ENCODE data around the gene TAB3. TPM values are rescaled to one million over a fixed set of nuclear protein-coding genes. Genes with fewer than 3 reads are reported as not detected.

TAB3 gene
- total RNA-seq, 3 donors from 2014 or later = 18.1 to 22.0 (median 19.3) TPM

DNA sequence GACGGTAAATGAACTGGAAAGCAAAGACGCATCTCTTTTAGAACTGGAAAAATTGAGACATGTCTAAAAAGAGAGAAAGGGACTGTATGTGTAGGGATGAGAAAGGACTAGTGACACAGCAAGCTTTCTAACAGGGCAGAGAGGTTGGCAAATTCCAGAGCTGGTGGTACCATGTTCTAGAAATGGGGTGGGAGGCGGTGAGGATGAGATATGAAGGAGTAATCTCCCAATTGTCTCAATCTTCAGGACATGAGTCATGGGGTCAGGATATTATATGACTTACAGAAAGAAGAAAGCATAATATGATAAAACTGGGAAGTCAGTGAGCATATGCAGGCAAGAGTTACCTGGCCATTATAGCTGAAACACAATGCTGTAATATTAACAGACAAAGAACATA lies 14.2 kb downstream of the TAB3 start:
- peaks cover 34% of the 10 kb centered on the region for H3K4me1 Mint-ChIP-seq (ENCODE audit: low read depth)

DNA sequence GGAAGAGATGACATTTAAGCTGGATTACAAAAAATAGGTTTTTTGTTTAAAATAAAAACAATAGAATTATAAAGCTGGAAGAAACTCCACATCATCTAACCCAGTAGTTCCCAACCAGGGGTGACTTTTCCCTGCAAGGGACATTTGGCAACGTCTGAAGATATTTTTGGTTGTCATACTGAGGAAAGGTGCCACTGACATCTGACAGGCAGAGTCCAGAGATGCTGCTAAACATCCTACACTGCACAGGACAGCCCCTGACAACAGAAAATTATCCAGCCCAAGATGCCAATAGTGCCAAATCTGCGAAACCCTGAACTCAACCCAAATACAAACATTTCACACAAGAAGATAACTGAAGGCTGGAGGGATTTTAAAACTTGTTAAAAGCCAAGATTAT lies 18.5 kb downstream of the TAB3 start:
- ATAC-seq = no peak
- no peaks in the 10 kb centered on the region for H3K36me3 Mint-ChIP-seq (ENCODE audit: insufficient read depth)
- no peak for DNase-seq
- H3K4me3 Mint-ChIP-seq = no peak overlapping the region
- H3K9me3 Mint-ChIP-seq = no peaks in the 10 kb centered on the region
- no peaks in the 10 kb centered on the region for H3K27me3 Mint-ChIP-seq (ENCODE audit: low read depth)
- H3K4me1 Mint-ChIP-seq (ENCODE audit: low read depth) = peaks cover 12% of the 10 kb centered on the region

More for the DNA sequence above, 14.2 kb downstream of the TAB3 start:
- ATAC-seq (no peak), DNase-seq (no peak)
- Mint-ChIP-seq H3K4me3 (no peak overlapping the region), H3K27me3 (ENCODE audit: low read depth) (no peaks in the 10 kb centered on the region), H3K9me3 (no peaks in the 10 kb centered on the region), H3K36me3 (ENCODE audit: insufficient read depth) (no peaks in the 10 kb centered on the region)

DNA sequence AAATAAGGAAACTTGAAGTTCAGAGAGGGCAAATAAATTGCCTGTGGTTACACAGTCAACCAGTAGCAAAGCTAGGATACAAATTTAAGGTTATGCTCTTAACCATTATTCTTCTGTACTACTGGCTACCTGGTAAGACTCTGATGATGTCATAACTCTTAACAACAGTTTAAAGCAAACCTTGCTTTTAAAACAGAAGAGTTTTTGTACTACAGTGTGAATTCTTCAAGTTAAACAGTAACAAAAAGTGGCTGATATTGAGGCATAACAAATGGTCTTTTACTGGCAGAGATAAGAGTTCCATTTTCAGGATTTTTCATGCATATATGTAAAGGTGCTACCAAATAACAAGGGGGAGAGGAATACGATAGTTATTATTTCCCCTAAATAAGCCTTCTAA lies 23.4 kb downstream of the TAB3 start:
- H3K27me3 Mint-ChIP-seq (ENCODE audit: low read depth) = no peaks in the 10 kb centered on the region
- no peak for ATAC-seq

DNA sequence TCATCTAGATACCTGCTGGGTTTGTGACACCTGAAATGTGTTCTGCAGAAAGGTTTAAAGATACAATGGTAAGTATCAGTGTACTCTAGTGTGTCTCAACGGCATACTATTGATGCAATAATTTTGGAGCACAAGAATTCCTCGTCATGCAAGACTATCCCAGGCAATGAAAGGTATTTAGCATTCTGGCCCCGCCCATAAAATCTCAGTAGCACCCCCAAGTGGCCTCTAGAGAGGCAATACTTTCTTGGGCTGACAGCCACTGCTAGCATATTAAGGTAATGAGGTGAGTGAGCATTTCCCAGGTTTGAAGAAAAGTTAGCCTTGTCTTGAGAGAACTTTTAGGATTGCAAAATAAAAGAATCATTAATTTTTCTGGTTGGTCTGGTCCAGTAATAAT lies 24.0 kb downstream of the TAB3 start:
- H3K4me1 Mint-ChIP-seq (ENCODE audit: low read depth) = peaks cover 2% of the 10 kb centered on the region
- ATAC-seq (no peak), DNase-seq (no peak)
- H3K4me3 Mint-ChIP-seq = no peak overlapping the region
- H3K27me3 Mint-ChIP-seq (ENCODE audit: low read depth) = no peaks in the 10 kb centered on the region
- H3K9me3 Mint-ChIP-seq = no peaks in the 10 kb centered on the region
- H3K36me3 Mint-ChIP-seq (ENCODE audit: insufficient read depth) = peaks cover 6% of the 10 kb centered on the region

More for the DNA sequence above, 23.4 kb downstream of the TAB3 start:
- Mint-ChIP-seq H3K4me3 (no peak overlapping the region), H3K4me1 (ENCODE audit: low read depth) (peaks cover 2% of the 10 kb centered on the region), H3K9me3 (no peaks in the 10 kb centered on the region), H3K36me3 (ENCODE audit: insufficient read depth) (peaks cover 5% of the 10 kb centered on the region)
- DNase-seq = no peak

DNA sequence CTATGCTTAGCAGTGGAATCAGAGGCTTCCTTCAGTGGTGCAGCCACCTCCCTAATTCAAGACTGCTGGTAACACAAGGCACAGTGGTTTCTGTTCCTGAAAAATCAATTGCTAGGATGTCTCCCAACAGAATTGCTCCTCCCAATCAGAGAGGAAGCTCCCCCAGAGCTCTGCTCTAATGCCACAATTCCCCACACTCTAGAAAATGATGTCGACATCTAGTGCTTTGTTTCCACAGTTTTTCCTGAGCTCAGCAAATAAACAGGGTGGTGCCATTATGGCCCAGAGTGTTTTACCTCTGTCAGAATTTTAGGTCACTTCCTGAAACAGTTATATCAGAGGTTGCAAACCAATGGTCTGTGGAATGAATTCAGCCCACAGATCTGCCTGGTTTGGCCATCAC lies 24.7 kb downstream of the TAB3 start:
- no peaks in the 10 kb centered on the region for H3K9me3 Mint-ChIP-seq
- DNase-seq (no peak), ATAC-seq (no peak)
- H3K4me3 Mint-ChIP-seq = no peak overlapping the region
- H3K27me3 Mint-ChIP-seq (ENCODE audit: low read depth) = no peaks in the 10 kb centered on the region
- peaks cover 11% of the 10 kb centered on the region for H3K36me3 Mint-ChIP-seq (ENCODE audit: insufficient read depth)
- H3K4me1 Mint-ChIP-seq (ENCODE audit: low read depth) = peaks cover 2% of the 10 kb centered on the region

DNA sequence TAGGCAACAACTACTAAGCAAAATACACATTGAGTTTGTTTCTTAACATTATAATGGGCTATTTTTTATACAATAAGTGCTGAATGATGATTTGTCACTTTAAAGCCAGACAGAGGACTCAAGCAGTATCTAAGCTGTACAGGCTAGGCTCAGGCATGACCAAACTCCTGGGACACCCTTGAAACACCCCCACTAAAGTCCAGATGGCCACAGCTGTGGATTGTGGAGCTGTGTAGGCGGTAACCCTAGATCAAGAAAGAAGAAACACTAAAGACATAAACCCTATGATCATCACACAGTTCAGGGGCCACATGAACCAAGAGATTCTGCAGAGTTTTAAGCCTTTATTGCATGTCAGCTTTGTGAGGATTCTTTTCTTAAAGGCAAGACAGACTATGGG lies 25.1 kb downstream of the TAB3 start:
- peaks cover 2% of the 10 kb centered on the region for H3K4me1 Mint-ChIP-seq (ENCODE audit: low read depth)
- no peaks in the 10 kb centered on the region for H3K9me3 Mint-ChIP-seq
- peaks cover 11% of the 10 kb centered on the region for H3K36me3 Mint-ChIP-seq (ENCODE audit: insufficient read depth)
- DNase-seq = no peak
- ATAC-seq = no peak
- no peaks in the 10 kb centered on the region for H3K27me3 Mint-ChIP-seq (ENCODE audit: low read depth)
- H3K4me3 Mint-ChIP-seq = no peak overlapping the region

DNA sequence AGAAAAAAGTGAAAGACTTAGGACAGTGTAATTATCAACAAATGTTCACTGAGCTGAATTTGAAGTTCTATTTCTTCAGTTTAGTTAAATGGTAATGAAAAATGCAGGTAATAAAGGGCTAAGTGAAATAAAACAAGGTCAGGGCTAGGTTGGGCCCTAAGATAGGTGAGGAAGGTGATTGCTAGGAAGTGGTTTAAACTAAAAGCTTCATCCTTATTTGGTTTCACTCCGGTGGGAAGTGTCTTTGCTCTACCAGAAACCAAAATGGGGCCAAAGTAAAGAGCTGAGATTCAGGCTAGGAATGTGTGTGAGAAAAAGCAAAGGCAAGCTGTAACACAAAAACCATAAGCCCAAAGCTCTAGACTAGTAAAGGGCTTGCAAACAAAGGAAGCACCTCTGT lies 31.0 kb downstream of the TAB3 start:
- DNase-seq = no peak
- H3K9me3 Mint-ChIP-seq = no peaks in the 10 kb centered on the region
- peaks cover 23% of the 10 kb centered on the region for H3K36me3 Mint-ChIP-seq (ENCODE audit: insufficient read depth)

DNA sequence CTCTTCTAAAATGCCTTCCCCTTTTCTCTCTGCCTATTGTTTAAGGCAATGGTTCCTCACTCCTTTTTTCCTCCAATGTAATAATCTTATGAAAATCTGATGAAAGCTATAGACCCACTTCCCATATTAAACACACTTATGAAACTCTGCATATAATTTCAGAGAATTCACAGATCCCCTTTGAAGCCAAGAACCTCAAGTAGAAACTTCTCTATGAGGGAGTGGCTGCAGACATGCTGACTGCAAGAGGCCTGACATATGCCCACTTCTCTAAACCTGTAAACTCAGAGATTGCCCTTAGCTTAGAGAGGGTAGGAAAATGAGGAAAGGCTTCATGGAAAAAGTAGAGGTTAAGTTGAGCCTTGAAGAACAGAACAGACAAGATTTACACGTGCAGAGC lies 37.6 kb downstream of the TAB3 start:
- no peak for DNase-seq
- ATAC-seq = no peak
- Mint-ChIP-seq H3K4me1 (ENCODE audit: low read depth) (no peaks in the 10 kb centered on the region), H3K9me3 (no peaks in the 10 kb centered on the region), H3K36me3 (ENCODE audit: insufficient read depth) (peaks cover 30% of the 10 kb centered on the region), H3K4me3 (no peak overlapping the region), H3K27me3 (ENCODE audit: low read depth) (no peaks in the 10 kb centered on the region)

More for the DNA sequence above, 31.0 kb downstream of the TAB3 start:
- ATAC-seq = no peak
- no peaks in the 10 kb centered on the region for H3K4me1 Mint-ChIP-seq (ENCODE audit: low read depth)
- no peak overlapping the region for H3K4me3 Mint-ChIP-seq
- no peaks in the 10 kb centered on the region for H3K27me3 Mint-ChIP-seq (ENCODE audit: low read depth)

DNA sequence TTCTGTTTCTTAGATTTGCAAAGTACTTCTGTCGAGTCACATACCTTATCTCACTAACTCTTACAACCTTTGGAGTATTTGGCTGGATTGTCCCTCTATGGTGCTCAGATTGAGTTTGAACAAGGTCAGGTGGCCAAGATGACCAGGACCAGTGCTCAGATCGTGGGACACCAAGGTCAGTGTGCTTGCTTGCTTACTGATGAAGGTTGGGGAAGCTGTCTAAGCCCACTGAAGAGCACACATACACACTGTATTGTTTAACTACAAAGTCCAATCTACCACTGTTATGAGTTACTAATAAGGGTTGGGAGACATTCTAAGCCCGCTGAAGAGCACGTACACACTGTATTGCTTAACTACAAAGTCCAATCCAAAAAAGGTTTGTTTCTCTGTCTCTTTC lies 53.7 kb downstream of the TAB3 start:
- ATAC-seq (no peak), DNase-seq (no peak)
- Mint-ChIP-seq H3K27me3 (ENCODE audit: low read depth) (no peaks in the 10 kb centered on the region), H3K4me1 (ENCODE audit: low read depth) (peaks cover 19% of the 10 kb centered on the region), H3K9me3 (no peaks in the 10 kb centered on the region), H3K4me3 (no peak overlapping the region), H3K36me3 (ENCODE audit: insufficient read depth) (peaks cover 15% of the 10 kb centered on the region)

DNA sequence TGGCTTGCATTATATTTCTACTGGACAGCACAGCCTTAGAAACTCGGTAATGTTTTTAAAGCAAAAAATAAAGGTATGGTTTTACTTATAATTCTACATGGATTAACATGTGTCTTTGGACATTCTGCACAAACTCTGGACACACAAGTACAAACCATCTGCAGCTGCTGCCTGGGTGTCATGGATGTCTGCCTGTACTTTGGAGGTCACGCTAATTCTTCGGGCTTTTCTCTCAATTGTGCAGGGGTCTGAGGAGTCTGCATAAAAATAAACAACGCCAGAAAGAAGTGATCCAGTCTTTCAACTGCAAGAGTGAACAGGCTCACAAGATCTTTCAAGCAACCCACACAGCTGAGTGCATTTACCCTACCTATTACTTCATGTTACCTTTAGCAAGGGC lies 55.2 kb downstream of the TAB3 start:
- no peak for DNase-seq
- Mint-ChIP-seq H3K9me3 (no peaks in the 10 kb centered on the region), H3K4me1 (ENCODE audit: low read depth) (peaks cover 26% of the 10 kb centered on the region), H3K4me3 (no peak overlapping the region), H3K36me3 (ENCODE audit: insufficient read depth) (peaks cover 7% of the 10 kb centered on the region), H3K27me3 (ENCODE audit: low read depth) (no peaks in the 10 kb centered on the region)
- no peak for ATAC-seq

DNA sequence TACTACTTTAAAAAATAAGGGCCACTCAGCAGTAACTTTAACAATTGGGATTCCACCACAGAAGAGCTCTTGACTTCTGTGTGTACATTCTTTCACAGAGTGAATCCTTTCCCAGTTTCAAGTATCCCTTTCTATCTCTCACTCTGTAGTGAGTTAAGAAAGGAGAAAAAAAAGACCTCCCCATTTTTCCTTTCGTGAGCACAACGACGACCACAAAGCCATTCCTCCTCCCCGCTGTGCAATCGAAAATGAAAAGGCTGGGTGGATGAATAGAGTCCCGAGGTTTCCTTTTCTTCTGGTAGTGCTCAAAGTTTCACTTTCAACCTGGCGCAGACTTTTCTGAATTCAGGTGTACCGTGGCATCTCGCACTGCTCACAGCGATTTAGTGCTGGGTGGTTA lies 58.0 kb downstream of the TAB3 start:
- Mint-ChIP-seq H3K36me3 (ENCODE audit: insufficient read depth) (peaks cover 3% of the 10 kb centered on the region), H3K9me3 (no peaks in the 10 kb centered on the region)
- peak; percentile 85 to 91 for ATAC-seq

DNA sequence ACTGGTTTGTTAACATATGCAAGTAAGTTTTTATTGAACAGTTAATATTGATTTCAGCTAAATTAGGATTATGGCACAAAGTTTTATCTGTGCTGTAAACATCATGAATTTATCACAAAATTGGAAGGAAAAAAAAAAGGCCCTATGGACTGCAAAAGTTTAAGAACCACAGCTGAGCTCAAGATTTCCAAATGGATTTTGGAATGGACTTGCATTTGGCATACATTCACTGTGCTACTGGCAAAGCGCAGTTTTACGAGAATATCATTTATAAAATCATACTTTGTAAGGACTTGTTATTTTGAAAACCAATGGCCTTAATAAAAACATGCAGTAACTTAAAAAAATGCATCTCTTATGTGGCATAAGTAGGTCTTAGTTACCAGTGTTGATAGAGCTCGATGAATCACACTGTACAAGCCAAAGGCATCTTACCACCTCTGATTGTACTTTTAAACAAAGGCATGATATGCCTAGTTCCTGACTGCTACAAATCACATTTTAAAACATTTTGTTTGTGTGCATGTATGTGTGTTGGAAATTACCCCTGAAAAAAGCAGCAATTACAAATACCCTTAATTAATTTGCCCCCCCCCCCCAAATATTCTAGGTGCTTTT lies 58.6 kb downstream of the TAB3 start:
- ATAC-seq (no peak), DNase-seq (no peak)
- H3K4me3 Mint-ChIP-seq = no peak overlapping the region
- H3K27me3 Mint-ChIP-seq (ENCODE audit: low read depth) = no peaks in the 10 kb centered on the region
- peaks cover 3% of the 10 kb centered on the region for H3K36me3 Mint-ChIP-seq (ENCODE audit: insufficient read depth)
- no peaks in the 10 kb centered on the region for H3K9me3 Mint-ChIP-seq
- H3K4me1 Mint-ChIP-seq (ENCODE audit: low read depth) = peaks cover 37% of the 10 kb centered on the region

More for the DNA sequence above, 58.0 kb downstream of the TAB3 start:
- peaks cover 32% of the 10 kb centered on the region for H3K4me1 Mint-ChIP-seq (ENCODE audit: low read depth)
- H3K4me3 Mint-ChIP-seq = peak overlapping the region; percentile 68
- no peak for DNase-seq
- no peaks in the 10 kb centered on the region for H3K27me3 Mint-ChIP-seq (ENCODE audit: low read depth)

DNA sequence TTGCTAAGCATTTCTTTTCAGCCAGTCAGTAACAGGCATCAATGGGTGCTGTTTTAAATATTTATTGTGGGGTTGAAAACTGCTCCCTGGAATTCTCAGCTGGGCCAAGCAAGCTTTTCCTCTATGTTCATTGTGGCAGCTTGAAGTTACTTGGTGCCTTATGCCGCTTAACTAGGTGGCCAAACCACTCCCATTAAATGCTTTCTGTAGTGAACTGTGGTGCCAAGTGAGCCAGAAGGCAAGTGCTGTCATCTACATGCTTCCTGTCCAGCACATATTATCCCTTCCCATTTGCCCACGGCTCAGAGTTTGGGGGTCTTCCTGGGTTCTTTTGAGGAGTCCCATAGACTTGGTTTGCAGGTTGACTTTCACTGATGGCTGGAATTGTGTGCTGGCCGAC lies 64.8 kb downstream of the TAB3 start:
- DNase-seq = no peak
- H3K27me3 Mint-ChIP-seq (ENCODE audit: low read depth) = no peaks in the 10 kb centered on the region
- peaks cover 25% of the 10 kb centered on the region for H3K4me1 Mint-ChIP-seq (ENCODE audit: low read depth)
- ATAC-seq = no peak
- no peak overlapping the region for H3K4me3 Mint-ChIP-seq
- no peaks in the 10 kb centered on the region for H3K9me3 Mint-ChIP-seq
- no peaks in the 10 kb centered on the region for H3K36me3 Mint-ChIP-seq (ENCODE audit: insufficient read depth)

DNA sequence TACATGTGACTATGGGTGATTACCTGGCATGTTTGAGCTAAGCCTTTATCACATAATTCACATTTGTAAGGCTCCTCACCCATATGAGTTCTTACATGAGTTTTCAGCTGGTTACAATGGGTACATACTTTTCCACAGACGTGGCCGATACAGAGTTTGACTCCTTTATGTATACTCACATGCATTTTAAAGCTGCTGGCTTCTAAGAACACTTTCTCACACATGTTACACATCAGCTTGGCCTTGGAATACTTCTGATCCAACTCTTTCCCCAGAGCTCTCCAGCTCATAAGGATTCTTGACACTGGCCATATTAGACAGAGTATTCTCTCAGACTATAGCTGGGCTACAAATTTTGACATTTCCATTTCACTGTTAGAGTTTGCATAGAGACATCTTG lies 66.3 kb downstream of the TAB3 start:
- Mint-ChIP-seq H3K36me3 (ENCODE audit: insufficient read depth) (no peaks in the 10 kb centered on the region), H3K9me3 (no peaks in the 10 kb centered on the region), H3K27me3 (ENCODE audit: low read depth) (no peaks in the 10 kb centered on the region), H3K4me1 (ENCODE audit: low read depth) (peaks cover 22% of the 10 kb centered on the region), H3K4me3 (no peak overlapping the region)
- DNase-seq (no peak), ATAC-seq (no peak)

DNA sequence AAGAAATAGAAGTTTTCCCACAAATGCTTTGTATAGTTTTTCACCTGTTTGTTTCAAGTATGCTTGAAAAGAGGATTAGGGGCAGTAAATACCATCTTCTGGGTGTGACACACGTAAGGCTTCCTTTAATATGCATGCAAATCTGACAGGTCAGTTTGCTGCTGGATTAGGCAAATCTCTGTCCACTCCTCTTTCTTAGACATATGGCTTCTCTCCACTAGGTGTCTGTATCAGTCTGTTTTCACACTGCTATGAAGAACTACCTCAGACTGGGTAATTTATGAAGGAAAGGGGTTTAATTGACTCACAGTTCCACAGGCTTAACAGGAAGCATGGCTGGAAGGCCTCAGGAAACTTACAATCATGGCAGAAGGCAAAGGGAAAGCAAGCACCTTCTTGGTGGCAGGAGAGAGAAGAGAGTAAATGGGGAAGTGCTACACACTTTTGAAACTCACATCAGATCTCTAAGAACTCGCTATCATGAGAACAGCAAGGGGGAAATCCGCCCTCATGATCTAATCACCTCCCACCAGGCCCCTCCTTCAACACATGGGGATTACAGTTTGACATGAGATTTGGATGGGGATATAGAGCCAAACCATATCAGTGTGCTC lies 66.9 kb downstream of the TAB3 start:
- Mint-ChIP-seq H3K27me3 (ENCODE audit: low read depth) (no peaks in the 10 kb centered on the region), H3K4me1 (ENCODE audit: low read depth) (peaks cover 22% of the 10 kb centered on the region), H3K9me3 (no peaks in the 10 kb centered on the region), H3K4me3 (no peak overlapping the region), H3K36me3 (ENCODE audit: insufficient read depth) (no peaks in the 10 kb centered on the region)
- DNase-seq = no peak
- ATAC-seq = no peak

All from activated T-cell treated with anti-CD3 and anti-CD28 coated beads, Interleukin-2, amount 50 U/mL, for 4 hours (primary cell).